HK-2 (cell line): ENCODE data around the gene PLK4.
"Not testable (repeated sequence)": the region's sequence is repeated elsewhere in the genome, so short reads cannot be mapped to it uniquely, and the experiment has no call there.

Source experiments
- DNase-seq: peaks from one replicate; pipeline ENCODE4 v3.0.0-alpha.2; 2018; ENCODE audit not compliant: unreplicated experiment

The PLK4 gene

DNA sequence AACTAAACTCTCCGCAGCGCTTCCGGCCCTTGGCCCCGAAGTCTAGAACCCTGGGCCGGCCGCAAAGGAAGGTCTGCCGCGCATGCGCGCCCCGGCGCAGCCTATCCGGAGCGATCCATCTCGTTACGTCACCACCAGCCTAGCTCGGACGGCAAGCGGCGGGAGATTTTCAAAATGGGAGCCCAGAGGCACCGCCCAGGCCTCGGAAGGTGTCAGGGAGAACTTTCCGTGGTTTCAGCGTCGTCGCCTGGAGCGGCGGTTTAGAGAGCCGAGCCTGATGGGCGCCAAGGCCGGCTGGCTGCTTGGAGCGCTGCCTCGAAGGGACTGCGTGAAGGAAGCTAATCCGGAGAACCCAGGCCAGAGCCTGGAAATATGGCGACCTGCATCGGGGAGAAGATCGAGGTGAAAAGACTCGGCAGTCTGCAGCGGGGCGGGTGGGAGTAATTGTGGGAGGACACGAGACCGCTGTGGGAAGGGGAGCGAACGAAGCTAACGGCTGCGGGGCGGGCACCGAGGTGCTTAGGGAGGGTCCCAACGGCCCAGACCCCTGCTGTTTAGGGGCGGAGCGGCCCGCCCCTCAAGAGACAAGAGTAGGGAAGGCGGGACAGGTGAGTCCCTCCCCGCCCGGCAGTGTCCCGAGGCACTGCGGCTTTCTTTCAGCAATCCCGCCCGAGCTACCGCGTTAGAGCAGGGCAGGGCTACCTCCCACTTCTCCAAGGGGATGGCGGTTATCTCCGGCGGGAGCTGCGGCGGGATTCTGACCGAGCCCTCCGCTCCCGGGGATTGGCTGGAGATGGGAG, at the start of gene PLK4:
Gene PLK4 (plus strand): TSS at position 131 of the 800 bp plus-strand sequence. CDS start 242 bp downstream, at position 373.
- peak; percentile 97 for DNase-seq

DNA sequence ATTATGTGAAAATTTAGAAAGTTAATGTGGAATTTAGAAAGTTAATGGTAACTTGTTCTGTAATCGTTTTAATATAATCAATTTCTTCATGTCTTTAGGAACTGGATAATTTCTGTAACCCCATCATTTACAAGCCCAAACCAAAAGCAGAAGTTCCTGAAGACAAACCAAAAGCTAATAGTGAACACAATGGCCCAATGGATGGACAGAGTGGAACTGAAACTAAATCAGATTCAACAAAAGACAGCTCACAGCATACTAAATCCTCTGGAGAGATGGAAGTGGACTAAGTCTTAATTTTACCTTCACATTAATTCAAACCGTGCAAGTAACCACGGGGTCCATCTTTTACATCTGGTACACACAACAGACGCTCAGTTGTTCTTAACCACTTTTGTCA, 48.1 kb upstream of the PLK4 start:
- DNase-seq = no peak

DNA sequence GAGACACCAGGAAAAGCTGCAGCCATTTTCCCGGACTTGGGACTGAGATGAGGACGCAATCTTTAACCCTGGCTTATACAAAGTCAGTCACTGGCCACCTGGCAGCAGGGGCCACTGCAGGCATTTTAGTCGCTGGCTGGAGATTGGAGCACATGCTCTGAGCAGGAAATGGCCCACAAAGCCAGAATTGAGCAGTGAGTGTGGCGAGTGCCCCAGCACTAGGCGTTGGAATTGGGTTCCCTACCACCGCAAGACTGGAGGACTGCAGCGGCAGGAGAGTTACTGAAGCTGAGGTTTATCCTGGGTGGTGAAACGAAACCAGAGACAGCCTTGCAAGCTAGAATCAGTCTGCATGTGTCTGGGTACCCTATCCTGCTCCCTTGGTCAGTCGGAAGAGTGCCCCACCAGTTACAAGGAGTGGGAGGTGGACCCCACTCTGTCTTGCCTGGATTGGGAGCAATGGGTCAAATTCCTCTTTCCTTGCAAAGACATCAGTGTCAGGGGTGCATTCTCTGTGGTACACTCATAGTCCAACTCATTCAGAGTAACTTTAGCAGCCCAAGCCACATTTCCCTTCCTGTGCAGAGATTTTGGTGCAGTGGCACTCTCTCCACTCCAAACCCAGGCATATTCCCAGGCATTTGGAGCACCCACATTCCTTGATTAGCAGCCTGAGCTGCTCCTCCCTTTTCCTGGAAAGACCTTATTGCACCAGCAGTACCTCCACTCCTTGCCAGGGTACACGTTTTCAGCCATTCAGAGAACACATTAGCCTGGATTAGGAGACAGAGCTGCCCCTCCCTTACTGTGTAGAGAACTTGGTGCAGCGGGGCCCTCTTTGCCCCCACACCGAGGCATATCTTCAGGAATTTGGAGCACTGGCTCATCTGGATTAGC, 36.7 kb upstream of the PLK4 start:
- no peak for DNase-seq

DNA sequence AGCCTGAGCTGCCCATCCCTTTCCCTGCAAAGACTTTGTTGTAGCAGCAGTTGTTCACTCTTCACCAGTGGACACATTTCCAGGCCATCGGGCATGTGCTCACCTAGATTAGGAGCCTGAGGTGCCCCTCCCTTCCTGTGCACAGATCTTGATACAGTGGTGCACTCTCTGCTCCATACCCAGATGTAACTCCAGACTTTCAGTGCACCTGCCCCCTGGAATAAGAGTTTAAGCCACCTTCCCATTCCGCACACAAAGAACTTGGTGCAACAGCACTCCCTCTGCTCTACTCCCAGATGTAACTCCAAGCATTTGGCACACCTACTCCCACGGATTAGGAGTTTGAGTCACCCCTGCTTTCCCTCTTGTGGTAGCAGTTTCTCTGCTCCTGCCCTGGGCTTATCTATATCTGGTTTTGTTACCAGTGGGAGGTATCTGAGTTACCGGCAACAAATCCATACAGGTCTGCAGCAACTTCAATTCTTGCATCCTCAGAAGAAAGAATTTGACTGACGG, 36.0 kb upstream of the PLK4 start:
- no peak for DNase-seq

DNA sequence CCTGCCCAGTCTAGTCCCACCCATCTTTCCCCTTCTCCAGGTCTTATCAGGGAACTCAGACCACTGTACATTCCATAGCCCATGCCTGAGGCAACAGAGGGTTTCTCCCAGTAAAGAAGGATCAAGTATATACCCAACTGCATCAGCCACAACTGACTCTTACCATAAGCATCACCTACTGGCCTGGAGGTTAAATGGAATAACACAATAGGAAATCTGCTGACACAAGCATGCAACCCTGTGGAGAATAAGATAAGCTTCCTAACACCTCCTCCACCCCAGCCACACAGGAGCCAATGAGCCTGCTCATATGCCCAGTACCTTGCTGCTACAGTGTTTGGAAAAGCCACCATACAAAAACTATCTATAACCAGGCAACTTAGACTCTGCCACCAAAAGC, 34.6 kb upstream of the PLK4 start:
- no peak for DNase-seq

DNA sequence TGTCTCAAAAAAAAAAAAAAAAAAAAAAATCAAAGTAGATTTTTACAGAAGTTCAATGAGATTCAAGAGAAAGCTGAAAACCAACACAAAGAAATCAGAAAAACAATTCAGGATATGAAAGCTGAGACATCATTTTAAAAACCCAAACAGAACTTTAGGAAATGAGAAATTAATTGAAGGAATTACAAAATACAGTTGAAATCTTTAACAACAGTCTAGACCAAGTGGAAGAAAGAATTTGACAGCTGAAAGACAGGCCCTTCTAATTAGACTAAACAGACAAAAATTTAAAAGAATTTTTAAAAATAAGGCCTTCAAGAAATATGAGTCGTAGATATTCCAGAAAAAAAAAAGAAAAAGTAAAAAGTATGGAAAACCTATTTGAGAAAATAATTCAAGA, 33.9 kb upstream of the PLK4 start:
- DNase-seq = no peak

DNA sequence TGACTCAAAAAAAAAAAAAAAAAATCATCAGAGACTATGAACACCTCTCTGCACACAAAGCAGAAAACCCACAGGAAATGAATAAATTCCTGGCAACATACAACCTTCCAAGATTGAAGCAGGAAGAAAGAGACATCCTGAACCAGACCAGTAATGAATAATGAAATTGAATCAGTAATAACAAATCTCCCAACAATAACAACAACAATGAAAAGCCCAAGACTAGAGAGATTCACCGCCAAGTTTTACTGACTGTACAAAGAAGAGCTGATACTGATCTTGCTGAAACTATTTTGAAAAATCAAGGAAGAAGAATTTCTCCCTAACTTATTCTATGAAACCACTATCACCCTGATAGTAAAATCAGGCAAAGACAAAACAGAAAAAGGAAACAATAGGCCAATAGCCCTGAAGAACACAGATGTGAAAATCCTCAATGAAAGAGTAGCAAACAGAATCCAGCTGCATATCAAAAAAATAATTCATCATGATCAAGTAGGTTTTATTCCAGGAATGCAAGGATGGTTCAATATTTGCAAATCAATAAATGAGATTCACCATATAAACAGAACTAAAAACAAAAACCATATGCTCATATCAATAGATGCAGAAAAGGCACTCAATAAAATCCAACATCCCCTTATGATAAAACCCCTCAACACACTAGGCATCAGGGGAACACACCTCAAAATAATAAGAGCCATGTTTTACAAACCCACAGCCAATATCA, 31.0 kb upstream of the PLK4 start:
- DNase-seq = no peak

DNA sequence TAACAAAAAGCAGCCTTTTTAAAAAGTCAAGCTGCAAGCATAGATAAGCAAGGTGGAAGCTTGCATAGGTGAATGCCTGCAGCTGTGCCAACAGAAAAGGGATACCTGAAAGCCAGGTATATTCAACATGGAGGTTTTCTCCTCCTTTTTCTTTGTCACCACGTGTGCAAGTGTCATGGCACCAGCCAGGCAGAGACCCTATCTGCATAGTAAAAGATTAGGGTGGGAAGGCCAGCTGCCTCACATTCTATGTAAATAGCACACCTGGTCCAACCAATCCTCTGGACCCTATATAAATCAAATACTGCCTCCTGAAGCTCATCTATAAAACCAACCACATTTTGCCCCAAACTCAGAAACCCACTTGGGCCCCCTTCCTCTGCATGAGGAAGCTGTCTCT, 28.0 kb upstream of the PLK4 start:
- DNase-seq = no peak

DNA sequence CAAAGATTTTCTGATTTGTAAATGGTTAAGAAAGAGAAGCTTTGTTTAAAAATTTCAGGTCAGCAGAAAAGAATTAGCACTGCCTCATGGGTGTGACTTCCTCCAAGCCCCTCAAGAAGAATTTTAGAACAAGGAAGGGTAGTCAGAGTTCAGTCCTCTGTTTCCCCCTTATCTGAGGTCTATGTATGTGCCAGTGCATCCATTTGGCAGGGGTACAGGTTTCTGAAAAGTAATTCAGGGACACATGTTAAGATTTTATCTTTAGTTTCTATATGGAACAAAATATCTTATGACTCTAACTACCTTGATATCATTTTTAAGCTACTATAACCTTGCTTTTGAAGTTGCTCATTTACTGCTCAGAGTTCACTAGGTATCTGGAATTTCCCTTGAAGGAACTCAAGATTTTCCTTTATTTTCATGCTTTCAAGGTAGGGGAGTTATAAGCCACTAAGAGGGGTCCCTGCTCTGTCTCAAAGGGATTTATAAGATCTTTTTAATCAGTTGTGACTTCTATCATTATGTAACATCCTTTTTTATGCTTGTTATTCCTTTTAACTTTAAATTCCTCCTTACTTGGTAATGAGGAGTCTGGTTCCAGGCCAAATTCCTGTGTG, 24.4 kb upstream of the PLK4 start:
- no peak for DNase-seq

DNA sequence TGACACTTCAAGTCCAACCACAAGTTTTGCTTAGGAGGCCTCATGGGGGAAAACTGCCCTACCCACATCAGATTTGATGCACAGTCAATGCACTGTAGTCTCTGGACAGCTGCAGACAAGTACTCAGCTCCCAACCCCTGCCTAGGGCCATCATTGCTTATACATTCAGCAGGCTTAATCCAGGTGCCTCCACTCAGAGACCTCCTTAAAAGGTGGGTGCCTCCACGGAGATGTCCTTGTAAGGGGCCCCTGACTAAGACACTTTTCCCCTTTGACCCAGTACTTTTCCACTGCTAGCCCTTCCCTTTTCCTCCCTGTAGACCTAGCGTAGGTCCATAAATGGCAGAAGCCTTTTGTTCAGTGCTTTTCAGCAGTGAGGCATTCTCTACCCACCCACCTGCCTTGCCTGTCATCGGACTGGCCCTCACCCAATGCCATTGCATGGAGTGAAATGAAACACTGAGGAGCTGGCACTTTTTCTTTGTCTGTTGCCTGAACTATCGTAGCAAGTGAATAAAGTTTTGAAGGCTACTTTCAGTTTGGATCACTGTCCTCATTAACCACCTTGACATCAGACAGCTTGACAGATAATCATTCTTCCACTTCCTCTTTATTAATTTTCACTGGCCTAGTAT, 23.8 kb upstream of the PLK4 start:
- peak; percentile 40 for DNase-seq

DNA sequence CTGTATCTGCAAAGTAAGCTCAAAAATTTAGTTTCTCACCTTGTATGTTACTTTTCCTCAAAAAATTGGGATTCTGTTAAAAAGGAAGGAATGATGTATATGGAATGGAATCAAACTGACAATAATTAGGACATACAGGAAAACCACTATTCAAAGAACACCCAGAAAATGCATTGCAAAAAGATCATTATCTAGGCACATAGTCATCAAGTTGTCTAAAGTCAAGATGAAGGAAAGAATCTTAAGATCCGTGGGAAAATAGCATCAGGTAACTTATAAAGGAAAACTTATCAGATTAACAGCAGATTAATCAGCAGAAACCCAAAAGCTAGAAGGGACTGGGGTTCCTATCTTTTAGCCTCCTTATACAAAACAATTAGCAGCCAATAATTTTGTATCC, 23.1 kb upstream of the PLK4 start:
- DNase-seq = no peak

DNA sequence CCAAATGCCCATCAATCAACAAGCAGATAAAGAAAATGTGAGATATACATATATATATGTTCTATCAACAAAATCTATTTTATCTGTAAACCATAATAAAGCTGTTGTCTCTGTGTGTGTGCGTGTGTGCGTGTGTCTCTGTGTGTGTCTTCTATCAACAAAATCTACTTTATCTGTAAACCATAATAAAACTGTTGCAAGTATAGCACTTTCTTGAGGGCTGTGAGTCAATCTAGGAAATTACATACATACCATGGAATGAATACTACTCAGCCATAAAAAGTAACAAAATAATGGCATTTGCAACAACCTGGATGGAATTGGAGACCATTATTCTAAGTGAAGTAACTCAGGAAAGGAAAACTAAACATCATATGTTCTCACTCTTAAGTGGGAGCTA, 12.5 kb upstream of the PLK4 start:
- no peak for DNase-seq

DNA sequence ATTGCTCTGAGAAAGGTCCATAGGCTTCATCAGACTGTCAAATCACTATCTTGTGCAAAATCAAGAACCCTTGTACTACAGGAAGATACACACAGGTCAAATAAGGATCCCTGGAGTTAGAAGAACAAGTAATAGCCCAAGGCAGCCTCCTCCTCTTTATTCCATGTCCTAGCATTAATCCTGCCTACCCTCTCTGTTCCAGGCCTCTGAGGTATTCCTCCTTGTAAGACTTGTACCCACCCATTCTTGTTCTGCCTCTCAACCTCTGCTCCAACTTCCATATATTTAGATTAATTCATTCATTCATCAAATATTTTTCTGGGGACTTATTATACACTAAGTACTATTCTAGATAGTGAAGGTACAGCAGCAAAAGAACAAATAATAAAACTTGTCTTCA, 10.4 kb upstream of the PLK4 start:
- DNase-seq = no peak

DNA sequence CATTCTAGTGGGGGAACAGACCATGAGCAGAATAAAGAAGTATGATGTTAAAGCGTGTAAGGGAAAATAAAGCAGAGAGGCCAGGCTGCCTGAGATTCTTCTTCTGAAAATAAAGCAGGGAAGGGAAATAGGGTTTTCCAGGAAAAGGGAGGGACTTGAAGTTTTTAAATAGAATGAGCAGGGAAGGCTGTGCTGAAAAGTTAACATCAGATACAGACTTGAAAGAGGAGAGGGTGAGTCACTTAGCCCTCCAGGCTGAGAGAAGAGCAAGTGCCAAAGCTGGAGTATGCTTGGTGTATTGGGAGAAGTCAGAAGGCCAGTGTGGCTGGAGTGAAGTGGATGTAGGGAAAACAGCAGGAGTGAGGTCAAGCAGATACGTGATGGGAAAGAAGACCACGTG, 10.0 kb upstream of the PLK4 start:
- DNase-seq = peak; percentile 12

DNA sequence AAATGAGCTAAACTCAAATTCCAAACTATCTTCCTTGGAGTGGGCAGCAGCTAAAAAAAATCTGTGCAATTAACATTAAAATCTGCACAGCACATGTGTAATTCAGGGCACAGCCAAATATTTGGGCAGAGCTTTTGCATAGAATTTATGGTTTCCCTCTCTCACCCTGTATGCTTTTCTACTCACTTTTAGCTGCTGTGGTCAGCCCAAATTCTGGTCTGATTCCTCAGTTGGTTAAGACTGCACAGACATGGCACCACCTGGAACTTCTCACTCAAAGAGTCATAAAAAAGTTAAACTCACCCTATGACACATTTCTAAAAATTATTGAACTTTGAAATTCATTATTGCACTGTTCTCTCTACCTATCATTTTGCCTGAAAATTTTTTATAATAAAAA, 4.9 kb upstream of the PLK4 start:
- DNase-seq = no peak

DNA sequence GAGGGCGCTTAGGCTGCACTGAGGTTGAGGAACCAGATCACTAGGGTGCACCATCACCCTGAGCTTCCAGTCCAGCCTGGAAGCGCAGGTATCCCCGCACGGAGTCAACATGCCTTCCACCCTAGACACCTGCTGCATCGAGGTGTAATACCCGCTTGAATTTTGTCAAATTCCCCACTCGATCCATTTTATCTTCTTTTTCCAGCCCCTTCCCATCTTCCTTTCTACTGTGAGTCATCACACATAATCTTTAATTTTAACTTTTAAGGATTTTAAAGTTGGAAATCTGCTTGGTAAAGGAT, 821 bp downstream of the PLK4 start:
- no peak for DNase-seq

DNA sequence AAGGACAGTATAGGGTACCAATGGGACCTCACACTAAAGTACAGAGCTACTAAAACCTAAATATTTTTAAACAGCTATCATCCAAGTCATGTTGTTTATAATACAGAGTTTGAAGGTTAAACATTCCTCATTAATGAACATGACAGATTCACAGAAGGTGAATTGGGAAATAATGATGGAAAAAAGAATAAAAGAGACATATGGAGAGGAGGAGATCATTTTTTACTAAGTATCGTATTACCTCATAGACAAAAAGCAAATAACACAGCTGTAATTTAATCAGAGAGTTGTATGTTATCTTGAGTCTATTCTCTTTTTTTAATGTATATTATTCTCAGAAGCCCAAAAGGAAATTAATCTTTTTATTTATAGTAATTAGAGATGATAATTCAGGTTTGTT, 7.9 kb downstream of the PLK4 start:
- DNase-seq = no peak

DNA sequence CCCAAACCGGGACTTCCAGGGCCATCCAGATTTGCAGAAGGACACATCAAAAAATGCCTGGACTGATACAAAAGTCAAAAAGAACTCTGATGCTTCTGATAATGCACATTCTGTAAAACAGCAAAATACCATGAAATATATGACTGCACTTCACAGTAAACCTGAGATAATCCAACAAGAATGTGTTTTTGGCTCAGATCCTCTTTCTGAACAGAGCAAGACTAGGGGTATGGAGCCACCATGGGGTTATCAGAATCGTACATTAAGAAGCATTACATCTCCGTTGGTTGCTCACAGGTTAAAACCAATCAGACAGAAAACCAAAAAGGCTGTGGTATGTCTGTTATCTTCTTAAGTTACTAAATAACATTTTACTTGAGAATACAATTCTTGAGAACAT, 9.2 kb downstream of the PLK4 start:
- DNase-seq = no peak

DNA sequence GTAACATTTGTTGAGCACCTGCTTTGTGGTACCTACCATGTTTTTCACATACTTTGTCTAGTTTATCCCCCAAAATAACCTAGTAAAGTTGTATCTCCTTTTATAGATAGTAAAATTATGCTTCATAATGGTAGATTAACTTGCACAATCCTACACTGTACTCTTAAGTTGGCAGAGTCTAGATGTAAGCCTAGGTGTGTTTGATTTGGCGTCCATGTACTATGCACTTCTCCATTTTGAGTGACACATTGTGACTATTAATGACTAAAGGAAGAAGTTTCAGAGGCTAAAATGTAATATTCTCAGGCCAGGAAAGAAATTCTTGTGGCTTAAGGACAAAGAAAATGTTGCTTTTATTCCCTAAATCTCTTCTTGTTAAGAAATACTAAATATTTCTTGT, 15.4 kb downstream of the PLK4 start:
- no peak for DNase-seq

DNA sequence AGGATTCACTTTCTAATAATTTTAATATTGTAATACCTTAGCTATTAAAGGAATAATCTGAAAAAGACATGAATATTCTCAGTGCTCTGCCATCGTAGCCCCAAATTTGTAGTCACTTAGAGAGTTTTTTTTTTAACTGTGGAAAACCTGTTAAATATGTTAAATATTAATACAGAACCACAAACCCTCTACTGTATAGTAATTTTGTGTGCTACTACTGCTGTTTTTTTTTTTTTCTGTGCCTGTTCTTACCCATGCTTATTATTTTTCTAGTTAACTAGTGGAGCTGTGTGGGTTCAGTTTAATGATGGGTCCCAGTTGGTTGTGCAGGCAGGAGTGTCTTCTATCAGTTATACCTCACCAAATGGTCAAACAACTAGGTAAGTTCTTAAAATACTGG, 15.8 kb downstream of the PLK4 start:
- no peak for DNase-seq

DNA sequence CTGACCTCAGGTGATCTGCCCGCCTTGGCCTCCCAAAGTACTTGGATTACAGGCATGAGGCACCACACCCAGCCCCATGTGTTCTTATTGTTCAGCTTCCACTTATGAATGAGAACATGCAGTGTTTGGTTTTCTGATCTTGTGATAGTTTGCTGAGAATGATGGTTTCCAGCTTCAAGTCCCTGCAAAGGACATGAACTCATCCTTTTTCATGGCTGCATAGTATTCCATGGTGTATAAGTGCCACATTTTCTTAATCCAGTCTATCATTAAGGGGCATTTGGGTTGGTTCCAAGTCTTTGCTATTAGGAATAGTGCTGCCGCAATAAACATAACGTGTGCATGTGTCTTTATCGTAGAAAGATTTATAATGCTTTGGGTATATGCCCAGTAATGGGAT, 19.0 kb downstream of the PLK4 start:
- DNase-seq = not testable (repeated sequence)

DNA sequence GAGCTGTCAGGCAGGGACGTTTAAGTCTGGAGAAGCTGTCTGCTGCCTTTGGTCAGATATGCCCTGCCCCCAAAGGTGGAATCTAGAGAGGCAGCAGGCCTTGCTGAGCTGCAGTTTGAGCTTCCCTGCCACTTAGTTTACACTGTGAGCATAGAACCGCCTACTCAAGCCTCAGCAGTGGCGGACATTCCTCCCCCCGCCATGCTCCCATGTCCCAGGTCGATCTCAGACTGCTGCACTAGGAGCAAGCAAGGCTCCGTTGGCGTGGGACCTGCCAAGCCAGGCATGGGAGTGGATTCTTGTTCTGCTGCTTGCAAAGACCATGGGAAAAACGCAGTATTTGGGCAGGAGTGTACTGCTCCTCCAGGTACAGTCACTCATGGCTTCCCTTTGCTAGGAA, 24.3 kb downstream of the PLK4 start:
- no peak for DNase-seq
